Thyroid gland (tissue), 4 donors: ENCODE data around the gene TRANK1. TPM values are rescaled to one million over a fixed set of nuclear protein-coding genes. Genes with fewer than 3 reads are reported as not detected.

Experiments
- DNase-seq, 2 donors: peaks; one replicate each; pipeline ENCODE4 v3.0.0-alpha.2; 2019
- H3K27ac ChIP-seq, 3 donors: fragments of 200-600 bp; sonication (generic); 1 replicate in 2 of 3; 2 replicates in 1 of 3; pipeline ENCODE4 v1.5.1; 2016 to 2019; ENCODE audit warnings: mild to moderate bottlenecking in 1 of 3, moderate library complexity in 1 of 3
- H3K27me3 ChIP-seq: fragments of 200-600 bp; sonication (generic); one replicate; pipeline ENCODE4 v1.5.1; 2019
- H3K36me3 ChIP-seq, 2 donors: fragments of 200-600 bp; sonication (generic); one replicate each; pipeline ENCODE4 v1.5.1; 2016 to 2019
- H3K4me1 ChIP-seq, 2 donors: fragments of 200-600 bp; sonication (generic); one replicate each; pipeline ENCODE4 v1.5.1; 2017 to 2019
- H3K4me3 ChIP-seq, 3 donors: fragments of 200-600 bp; sonication (generic); replicated peaks in 1 of 3; 1 replicate in 2 of 3; 2 replicates in 1 of 3; pipeline ENCODE4 v1.5.1; 2016; ENCODE audit warnings: mild to moderate bottlenecking in 1 of 3
- H3K9me3 ChIP-seq: fragments of 200-600 bp; sonication (generic); one replicate; pipeline ENCODE4 v1.5.1; 2017
- CTCF ChIP-seq, 6 experiments: fragments of 200-600 bp in 3 of 6; fragments of 450-650 bp in 3 of 6; sonication (generic) in 3 of 6; IDR thresholded peaks; one replicate each; pipeline ENCODE4 v1.5.1; 2016 to 2019; ENCODE audit warnings: antibody characterized with exemption in 6 of 6, mild to moderate bottlenecking in 2 of 6, inconsistent platforms in 1 of 6, moderate library complexity in 1 of 6
- POLR2A ChIP-seq, 2 donors: fragments of 450-650 bp; IDR thresholded peaks; one replicate each; pipeline ENCODE4 v1.6.1; 2017; ENCODE audit warnings: antibody characterized with exemption in 2 of 2, mild to moderate bottlenecking in 2 of 2, moderate library complexity in 1 of 2
- WGBS, 2 donors: methylation state at CpG; one replicate each; pipeline ENCODE4 v1.1.5; 2017; 5-methylcytosine and 5-hydroxymethylcytosine counted together
- intact Hi-C: fragments of 100-400 bp; cut with DNase I; formaldehyde crosslinking; loops from one replicate; pipeline ENCODE4 v1.15.1; 2023
- total RNA-seq, 4 donors: library from RNA; depleted of rRNA; stranded (reverse); fragments of >200 nt; gene quantifications; one replicate each; pipeline ENCODE4 v1.2.3, GENCODE V29; 2016

The TRANK1 gene
- total RNA-seq, 4 donors from 2014 or later, result 11.7 to 26.3 (median 18.5) TPM

- Histone ChIP-seq H3K4me3 (no peak overlapping the region), H3K9me3 (no peaks in the 10 kb centered on the region), H3K36me3 (no peaks in the 10 kb centered on the region), H3K27ac (no peak overlapping the region), H3K27me3 (no peaks in the 10 kb centered on the region), H3K4me1 (peaks cover 6 to 10% of the 10 kb centered on the region in 2 donors)
- WGBS, 2 donors, result 93 to 100% methylated on average over 1 of the region's 1 CpG
- intact Hi-C loops, result no loop called here
- TF ChIP-seq CTCF (IDR thresholded peaks at IDR 0.05), result no peak
- DNase-seq, result no peak
Observed at GRCh38 chr3:36973139-36973538, 28.3 kb upstream of the TRANK1 start.

GRCh38 chr3:36972163-36972562 is 27.3 kb upstream of the TRANK1 start:
- Histone ChIP-seq H3K27ac (no peak overlapping the region), H3K36me3 (no peaks in the 10 kb centered on the region), H3K4me1 (peaks cover 6 to 10% of the 10 kb centered on the region in 2 donors), H3K4me3 (no peak overlapping the region), H3K27me3 (no peaks in the 10 kb centered on the region), H3K9me3 (no peaks in the 10 kb centered on the region)
- WGBS, 2 donors, result 95 to 100% methylated on average over 2 of the region's 2 CpGs
- intact Hi-C loops, result no loop called here
- DNase-seq, result no peak
- TF ChIP-seq POLR2A (IDR thresholded peaks at IDR 0.05) (no peak), CTCF (IDR thresholded peaks at IDR 0.05) (no peak)

- H3K4me1 ChIP-seq, result peaks cover 21 to 23% of the 10 kb centered on the region in 2 donors
Observed at GRCh38 chr3:36969540-36970432, 24.9 kb upstream of the TRANK1 start.

GRCh38 chr3:36969085-36969484 is 24.2 kb upstream of the TRANK1 start:
- no peak for DNase-seq
- 83 to 86% methylated on average over 4 of the region's 4 CpGs for WGBS, 2 donors
- H3K4me3 ChIP-seq, result no peak overlapping the region
- peaks cover 22 to 25% of the 10 kb centered on the region in 2 donors for H3K4me1 ChIP-seq
- no peaks in the 10 kb centered on the region for H3K27me3 ChIP-seq
- H3K36me3 ChIP-seq, result no peaks in the 10 kb centered on the region
- intact Hi-C loops, result no loop called here
- H3K9me3 ChIP-seq, result no peaks in the 10 kb centered on the region
- no peak for TF ChIP-seq CTCF (IDR thresholded peaks at IDR 0.05)
- peak overlapping the region; percentile 52 to 76 (median 64) for H3K27ac ChIP-seq

More at GRCh38 chr3:36969540-36970432, 24.9 kb upstream of the TRANK1 start:
- Histone ChIP-seq H3K4me3 (no peak overlapping the region), H3K27me3 (no peaks in the 10 kb centered on the region), H3K36me3 (no peaks in the 10 kb centered on the region), H3K27ac (peak overlapping the region; percentile 52 to 76 (median 64)), H3K9me3 (no peaks in the 10 kb centered on the region)
- DNase-seq, result peak; percentile 27 to 46
- intact Hi-C loops, result no loop called here
- 26 to 31% methylated on average over 4 of the region's 4 CpGs for WGBS, 2 donors
- TF ChIP-seq POLR2A (IDR thresholded peaks at IDR 0.05) (no peak), CTCF (IDR thresholded peaks at IDR 0.05) (no peak)

GRCh38 chr3:36965440-36965839 is 20.6 kb upstream of the TRANK1 start:
- H3K36me3 ChIP-seq, result no peaks in the 10 kb centered on the region
- no peaks in the 10 kb centered on the region for H3K9me3 ChIP-seq
- intact Hi-C loops, result no loop called here
- peak; percentile 90 to 91 for DNase-seq
- peak overlapping the region; percentile 87 to 96 (median 94) for H3K27ac ChIP-seq
- 37 to 38% methylated on average over 3 of the region's 3 CpGs for WGBS, 2 donors
- H3K27me3 ChIP-seq, result no peaks in the 10 kb centered on the region
- H3K4me3 ChIP-seq, result no peak overlapping the region
- H3K4me1 ChIP-seq, result peaks cover 22 to 27% of the 10 kb centered on the region in 2 donors
- TF ChIP-seq POLR2A (IDR thresholded peaks at IDR 0.05), result peak in 1 of 2 donors; percentile 46
- TF ChIP-seq CTCF (IDR thresholded peaks at IDR 0.05), result peak in 1 of 6 experiments; percentile 28
